B cell (primary cell): Measurements from ENCODE around the gene PGP. TPM values are rescaled to one million over a fixed set of nuclear protein-coding genes. Genes with fewer than 3 reads are reported as not detected.

Experiments
- ATAC-seq: fragments of 200-7000 bp; cut with Tn5 transposase; one replicate; pipeline ENCODE4 v1.10.0; 2021; ENCODE audit warnings: low read depth, mild to moderate bottlenecking, moderate number of reproducible peaks, moderate library complexity
- CTCF ChIA-PET: fragments of 350-600 bp; sonication (Branson Sonifier 250); formaldehyde crosslinking; loops from one replicate; lab custom pipeline; 2021; ENCODE audit warnings: antibody characterized with exemption, inconsistent platforms; lab: Charles Lee
- POLR2A ChIA-PET: fragments of 350-600 bp; sonication (Branson Sonifier 250); formaldehyde crosslinking; loops from one replicate; lab custom pipeline; 2021; ENCODE audit warnings: antibody characterized with exemption; lab: Charles Lee
- DNase-seq: peaks from one replicate; pipeline ENCODE4 v3.0.0; 2013
- H2AFZ ChIP-seq: 2 replicates; pipeline ENCODE4 v1.6.1; 2012; ENCODE audit warnings: mild to moderate bottlenecking, low read depth, low read length; ENCODE audit not compliant: insufficient read depth, poor library complexity, severe bottlenecking
- H3K27ac ChIP-seq, 2 donors: 1 replicate in 1 of 2; 2 replicates in 1 of 2; pipeline ENCODE4 v1.5.1; 2012 to 2013; ENCODE audit warnings: low read length in 2 of 2, mild to moderate bottlenecking in 2 of 2, moderate library complexity in 1 of 2
- H3K27me3 ChIP-seq, 4 experiments: fragments of 200-600 bp in 1 of 4; sonication (generic) in 1 of 4; replicated peaks in 1 of 4; 1 replicate in 2 of 4; 2 replicates in 2 of 4; pipeline versions ENCODE4 v1.6.1 to v1.7.0; 2013 to 2016; ENCODE audit warnings: low read length in 3 of 4, mild to moderate bottlenecking in 2 of 4, mixed read lengths in 1 of 4, moderate library complexity in 1 of 4; ENCODE audit not compliant: insufficient read depth in 4 of 4, control insufficient read depth in 3 of 4; ENCODE audit errors: control extremely low read depth in 1 of 4
- H3K36me3 ChIP-seq, 2 experiments: replicated peaks in 1 of 2; 1 replicate in 1 of 2; 2 replicates in 1 of 2; pipeline versions ENCODE4 v1.6.1 to v1.7.1; 2013; ENCODE audit warnings: low read length in 1 of 2; ENCODE audit not compliant: insufficient read depth in 2 of 2, control insufficient read depth in 1 of 2; ENCODE audit errors: control extremely low read depth in 1 of 2, extremely low read depth in 1 of 2
- H3K4me1 ChIP-seq, 2 donors: fragments of 200-600 bp in 1 of 2; sonication (generic) in 1 of 2; 1 replicate in 1 of 2; 2 replicates in 1 of 2; pipeline versions ENCODE4 v1.5.1 to v1.6.1; 2013 to 2017; ENCODE audit warnings: low read length in 2 of 2; ENCODE audit not compliant: control insufficient read depth in 2 of 2, insufficient read depth in 2 of 2
- H3K4me2 ChIP-seq: replicated peaks from 2 replicates; pipeline ENCODE3; 2012; ENCODE audit warnings: mild to moderate bottlenecking, low read depth, low read length; ENCODE audit not compliant: poor library complexity, severe bottlenecking
- H3K4me3 ChIP-seq, 5 experiments: fragments of 200-600 bp in 1 of 5; sonication (generic) in 1 of 5; 1 replicate in 3 of 5; 2 replicates in 2 of 5; pipeline versions ENCODE4 v1.5.1 to v1.7.0; 2011 to 2016; ENCODE audit warnings: low read length in 4 of 5, mild to moderate bottlenecking in 4 of 5, low read depth in 2 of 5, control low read depth in 1 of 5, moderate library complexity in 1 of 5; ENCODE audit not compliant: insufficient read depth in 1 of 5; ENCODE audit errors: control extremely low read depth in 1 of 5, extremely low read depth in 1 of 5
- H3K79me2 ChIP-seq: fragments of 200-600 bp; sonication (generic); one replicate; pipeline ENCODE4 v1.6.0; 2016; ENCODE audit warnings: low read length; ENCODE audit not compliant: control insufficient read depth, insufficient read depth
- H3K9ac ChIP-seq: fragments of 200-600 bp; sonication (generic); 2 replicates; pipeline ENCODE4 v1.6.1; 2017; ENCODE audit warnings: mild to moderate bottlenecking, low read length, moderate library complexity
- H3K9me3 ChIP-seq, 3 donors: one replicate each; pipeline versions ENCODE4 v1.6.1 to v1.7.1; 2013; ENCODE audit warnings: low read length in 2 of 3; ENCODE audit not compliant: control insufficient read depth in 2 of 3, insufficient read depth in 1 of 3; ENCODE audit errors: control extremely low read depth in 1 of 3
- H4K20me1 ChIP-seq: 2 replicates; pipeline ENCODE4 v1.6.0; 2012; ENCODE audit warnings: mild to moderate bottlenecking, low read length; ENCODE audit not compliant: insufficient read depth, control insufficient read depth, poor library complexity, severe bottlenecking
- H3K27ac Mint-ChIP-seq: one replicate; pipeline ENCODE4 v1.8.0; 2021; ENCODE audit warnings: mixed read lengths
- H3K27me3 Mint-ChIP-seq: one replicate; pipeline ENCODE4 v1.8.0; 2021; ENCODE audit warnings: mixed read lengths
- H3K4me1 Mint-ChIP-seq: one replicate; pipeline ENCODE4 v1.8.0; 2021; ENCODE audit warnings: mixed read lengths
- H3K4me3 Mint-ChIP-seq: one replicate; pipeline ENCODE4 v1.8.0; 2021; ENCODE audit warnings: mixed read lengths
- H3K9me3 Mint-ChIP-seq: one replicate; pipeline ENCODE4 v1.8.0; 2022; ENCODE audit warnings: mixed read lengths; ENCODE audit not compliant: insufficient read depth
- CTCF ChIP-seq: fragments of 200-600 bp; IDR thresholded peaks from one replicate; pipeline ENCODE4 v1.8.0; 2022; ENCODE audit warnings: antibody characterized with exemption, mild to moderate bottlenecking
- EZH2 ChIP-seq: IDR thresholded peaks from 2 replicates; pipeline ENCODE4 v1.6.1; 2012; ENCODE audit warnings: borderline replicate concordance, low read depth, mild to moderate bottlenecking, moderate library complexity, low read length; ENCODE audit not compliant: insufficient read depth, poor library complexity, severe bottlenecking
- WGBS: methylation state at CpG from one replicate; pipeline ENCODE4 v1.1.5; 2013; ENCODE audit warnings: missing lambda C conversion rate; ENCODE audit not compliant: insufficient coverage; 5-methylcytosine and 5-hydroxymethylcytosine counted together
- intact Hi-C: fragments of 100-400 bp; cut with micrococcal nuclease; formaldehyde crosslinking; loops from one replicate; pipeline ENCODE4 v1.10.0; 2022
- polyA plus RNA-seq: library from polyadenylated mRNA; depleted of rRNA; stranded (reverse); fragments of >200 nt; gene quantifications from 2 replicates; pipeline ENCODE4 v1.2.3, GENCODE V29; 2012
- total RNA-seq, 2 donors: library from RNA; stranded (reverse); fragments of 120-200 nt in 1 of 2; gene quantifications; 1 replicate in 1 of 2; 2 replicates in 1 of 2; pipeline versions ENCODE4 v1.2.3 to v1.2.4, GENCODE V29; 2013 to 2022

The PGP gene
- total and polyA plus RNA-seq, 2 donors (not counting 1 experiment from before 2014, with no cell fraction given) = 15.4 to 16.5 TPM

GRCh38 chr16:2200313-2200712 lies 14.3 kb downstream of the PGP start:
- intact Hi-C loops = no loop called here
- H3K9me3 Mint-ChIP-seq = no peaks in the 10 kb centered on the region

More at GRCh38 chr16:2200313-2200712, 14.3 kb downstream of the PGP start:
- no peak overlapping the region for H3K27ac ChIP-seq
- no peaks in the 10 kb centered on the region for H3K36me3 ChIP-seq
- H4K20me1 ChIP-seq = no peaks in the 10 kb centered on the region
- ChIA-PET POLR2A (no interaction called here), CTCF (interaction anchor here (1.0 kb wide), 1 partner anchor 287 kb away, joined by 3 read pairs; no protein-coding TSS in a partner anchor)
- Mint-ChIP-seq H3K27me3 (peaks cover 21% of the 10 kb centered on the region), H3K4me1 (peaks cover 9% of the 10 kb centered on the region), H3K4me3 (no peak overlapping the region), H3K27ac (no peak overlapping the region)
- ATAC-seq (no peak), DNase-seq (no peak)
- peaks cover 0 to 30% (median 12%) of the 10 kb centered on the region in 4 experiments for H3K27me3 ChIP-seq
- H3K79me2 ChIP-seq = no peaks in the 10 kb centered on the region
- WGBS = 82% methylated on average over 3 of the region's 6 CpGs
- no peak overlapping the region for H2AFZ ChIP-seq
- no peak for TF ChIP-seq CTCF
- TF ChIP-seq EZH2 = no peak
- peaks cover 13 to 19% of the 10 kb centered on the region in 2 donors for H3K4me1 ChIP-seq
- peaks cover 0 to 3% (median 0%) of the 10 kb centered on the region in 3 donors for H3K9me3 ChIP-seq
- no peak overlapping the region for H3K4me3 ChIP-seq
- H3K9ac ChIP-seq = no peak overlapping the region
- H3K4me2 ChIP-seq = no peak overlapping the region
